Uterus (tissue), 2 donors: ENCODE results near the gene PCED1A.

Experiments
- CTCF ChIP-seq, 4 experiments: fragments of 200-600 bp in 2 of 4; fragments of 450-650 bp in 2 of 4; sonication (generic) in 2 of 4; IDR thresholded peaks; one replicate each; pipeline ENCODE4 v1.5.1; 2016 to 2019; ENCODE audit warnings: antibody characterized with exemption in 4 of 4, mild to moderate bottlenecking in 2 of 4, moderate library complexity in 1 of 4
- POLR2A ChIP-seq, 2 donors: fragments of 450-650 bp; IDR thresholded peaks; one replicate each; pipeline ENCODE4 v1.6.1; 2016; ENCODE audit warnings: antibody characterized with exemption in 2 of 2, mild to moderate bottlenecking in 1 of 2, moderate library complexity in 1 of 2

GRCh38 chr20:2799688-2800520 is 40.6 kb downstream of the PCED1A start:
- no peak for TF ChIP-seq CTCF (IDR thresholded peaks at IDR 0.05)
- no peak for TF ChIP-seq POLR2A (IDR thresholded peaks at IDR 0.05)
